ENCODE results near the gene DUSP7.

DUSP7 gene

GRCh38 chr3:52067046-52067445 lies 10.7 kb upstream of the DUSP7 start:
- no peak for DNase-seq

GRCh38 chr3:52065264-52065756 lies 8.9 kb upstream of the DUSP7 start:
- DNase-seq, result no peak

- no peak for DNase-seq
Observed at GRCh38 chr3:52064561-52064960, 8.2 kb upstream of the DUSP7 start.

- DNase-seq, result no peak
Observed at GRCh38 chr3:52063026-52063723, 6.8 kb upstream of the DUSP7 start.

GRCh38 chr3:52062505-52062904 lies 6.1 kb upstream of the DUSP7 start:
- peak; percentile 84 for DNase-seq

GRCh38 chr3:52061121-52061910 lies 4.9 kb upstream of the DUSP7 start:
- no peak for DNase-seq

GRCh38 chr3:52059781-52060180 lies 3.4 kb upstream of the DUSP7 start:
- no peak for DNase-seq

GRCh38 chr3:52057812-52058495 lies 1.6 kb upstream of the DUSP7 start:
- DNase-seq, result no peak

GRCh38 chr3:52056968-52057811 lies 819 bp upstream of the DUSP7 start:
- peak; percentile 99 for DNase-seq

- DNase-seq, result peak; percentile 27
Observed at GRCh38 chr3:52055537-52056351, 627 bp downstream of the DUSP7 start.

GRCh38 chr3:52054661-52055511 lies 1.5 kb downstream of the DUSP7 start:
- DNase-seq, result no peak

- peak; percentile 37 for DNase-seq
Observed at GRCh38 chr3:52053307-52054304, 2.8 kb downstream of the DUSP7 start.

GRCh38 chr3:52052831-52053306 lies 3.5 kb downstream of the DUSP7 start:
- DNase-seq, result peak; percentile 66

- DNase-seq, result no peak
Observed at GRCh38 chr3:52051444-52051843, 4.9 kb downstream of the DUSP7 start.

GRCh38 chr3:52050571-52050970 lies 5.8 kb downstream of the DUSP7 start:
- DNase-seq, result no peak

- no peak for DNase-seq
Observed at GRCh38 chr3:52049503-52049902, 6.9 kb downstream of the DUSP7 start.

- no peak for DNase-seq
Observed at GRCh38 chr3:52047295-52047960, 8.9 kb downstream of the DUSP7 start.

- no peak for DNase-seq
Observed at GRCh38 chr3:52046902-52047239, 9.5 kb downstream of the DUSP7 start.

Data from CD4-positive, alpha-beta T cell treated with Interleukin-15 for 1 hour (primary cell).